Activated CD8-positive, alpha-beta T cell treated with anti-CD3 and anti-CD28 coated beads, Interleukin-2, amount 10 ng/mL, durations not matched to agents 7 days and 5 days (primary cell): Measurements from ENCODE around the gene RPL15. TPM values are rescaled to one million over a fixed set of nuclear protein-coding genes. Genes with fewer than 3 reads are reported as not detected.
"Not testable (repeated sequence)": the region's sequence is repeated elsewhere in the genome, so short reads cannot be mapped to it uniquely, and the experiment has no call there.

Experiments used
- ATAC-seq: fragments of 150-1000 bp; cut with Tn5 transposase; one replicate; pipeline ENCODE4 v1.10.0; 2021; ENCODE audit warnings: moderate library complexity
- CTCF ChIA-PET: fragments of 350-600 bp; sonication (Branson Sonifier 250); formaldehyde crosslinking; loops from one replicate; lab custom pipeline; 2021; ENCODE audit warnings: antibody characterized with exemption; lab: Charles Lee
- POLR2A ChIA-PET: fragments of 350-600 bp; sonication (Branson Sonifier 250); formaldehyde crosslinking; loops from one replicate; lab custom pipeline; 2021; ENCODE audit warnings: antibody characterized with exemption; lab: Charles Lee
- DNase-seq: peaks from one replicate; pipeline ENCODE4 v3.0.0-alpha.2; 2020
- H3K27ac Mint-ChIP-seq: one replicate; pipeline ENCODE4 v1.8.0; 2021; ENCODE audit warnings: mild to moderate bottlenecking, mixed read lengths
- H3K27me3 Mint-ChIP-seq: one replicate; pipeline ENCODE4 v1.8.0; 2021; ENCODE audit warnings: low read depth, mixed read lengths
- H3K36me3 Mint-ChIP-seq: one replicate; pipeline ENCODE4 v1.8.0; 2021; ENCODE audit warnings: low read depth, mixed read lengths
- H3K4me1 Mint-ChIP-seq: one replicate; pipeline ENCODE4 v1.8.0; 2021; ENCODE audit warnings: low read depth, mixed read lengths
- H3K4me3 Mint-ChIP-seq: one replicate; pipeline ENCODE4 v1.8.0; 2021; ENCODE audit warnings: mild to moderate bottlenecking, mixed read lengths
- H3K9me3 Mint-ChIP-seq: one replicate; pipeline ENCODE4 v1.8.0; 2022; ENCODE audit warnings: mixed read lengths; ENCODE audit not compliant: insufficient read depth
- total RNA-seq, 2 experiments: library from RNA; stranded (reverse); gene quantifications; one replicate each; pipeline ENCODE4 v1.2.3, GENCODE V29; 2021

Gene RPL15
- total RNA-seq, 2 experiments from 2014 or later = 1,496 to 1,569 TPM

DNA sequence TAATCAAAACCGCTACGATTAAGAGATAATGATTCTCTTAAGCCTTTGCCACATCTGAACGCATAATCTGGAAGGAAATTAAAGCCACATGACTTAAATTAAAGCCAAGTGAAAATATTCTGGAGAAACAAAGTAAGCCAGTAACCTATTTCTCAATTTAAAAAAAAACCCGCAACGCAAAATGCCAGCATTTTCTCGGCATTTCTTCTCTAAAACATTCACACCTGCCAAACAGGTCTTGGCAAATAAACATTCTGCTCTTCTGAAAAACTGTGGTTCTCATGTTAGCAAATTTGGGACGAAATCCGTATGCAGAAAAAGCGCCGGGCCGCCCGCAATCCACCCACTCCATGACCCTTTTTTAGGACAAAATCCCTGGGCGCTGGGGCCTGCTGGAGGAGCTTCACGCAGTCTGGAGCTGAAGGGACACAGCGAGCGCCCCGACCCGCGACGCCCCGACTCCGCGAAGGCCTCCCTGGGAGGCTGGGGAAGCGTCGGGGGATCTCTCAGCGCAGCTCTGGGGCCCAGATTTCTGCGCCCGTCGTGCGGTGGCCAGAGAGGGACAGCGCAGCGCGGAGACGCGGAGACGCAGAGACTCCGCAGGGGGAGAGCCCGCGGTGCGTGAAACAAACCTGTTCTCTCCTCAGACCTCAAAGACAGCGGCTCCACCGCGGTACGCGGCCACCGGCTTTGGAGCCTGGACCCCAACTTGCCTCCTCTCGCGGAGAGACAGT lies 613 bp upstream of the RPL15 start:
- ATAC-seq (peak; percentile 57), DNase-seq (no peak)
- POLR2A ChIA-PET = interaction anchor here (0.6 to 5.3 kb wide), 35 partner anchors 9 to 591 kb away, joined by 3 to 136 read pairs (median 4); partner anchors contain the start of gene NR1D2
- Mint-ChIP-seq H3K4me1 (peaks cover 45% of the 10 kb centered on the region), H3K27ac (peak overlapping the region; percentile 98), H3K4me3 (peak overlapping the region; percentile 99), H3K27me3 (peaks cover 5% of the 10 kb centered on the region), H3K36me3 (peaks cover 44% of the 10 kb centered on the region), H3K9me3 (no peaks in the 10 kb centered on the region)
- CTCF ChIA-PET = interaction anchor here (0.7 to 2.2 kb wide), 9 partner anchors 24 to 269 kb away, joined by 3 to 10 read pairs (median 4); no protein-coding TSS in a partner anchor

DNA sequence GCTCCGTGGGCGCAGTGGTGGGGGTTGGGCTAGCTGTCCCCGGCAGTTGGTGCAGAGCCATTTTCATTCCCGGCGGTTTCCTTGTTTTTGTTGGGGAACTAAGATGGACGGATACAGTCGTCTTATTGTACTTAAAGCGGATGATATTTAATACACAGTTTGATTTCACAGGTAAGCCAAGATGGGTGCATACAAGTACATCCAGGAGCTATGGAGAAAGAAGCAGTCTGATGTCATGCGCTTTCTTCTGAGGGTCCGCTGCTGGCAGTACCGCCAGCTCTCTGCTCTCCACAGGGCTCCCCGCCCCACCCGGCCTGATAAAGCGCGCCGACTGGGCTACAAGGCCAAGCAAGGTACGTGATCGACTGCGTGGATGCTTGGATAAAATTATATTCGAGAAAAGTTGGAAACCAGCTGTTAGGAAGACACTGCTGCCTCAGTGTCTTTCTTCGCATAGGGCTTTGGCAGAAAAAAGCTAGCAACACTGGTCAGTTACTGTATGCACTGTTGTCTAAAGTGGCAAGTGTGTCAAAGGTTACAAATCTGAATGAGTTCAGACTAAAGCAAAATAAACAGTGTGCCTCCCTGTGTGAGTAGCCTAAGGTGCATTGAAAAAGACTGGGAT lies 859 bp downstream of the RPL15 start:
- H3K4me1 Mint-ChIP-seq = peaks cover 45% of the 10 kb centered on the region
- H3K36me3 Mint-ChIP-seq = peaks cover 46% of the 10 kb centered on the region
- ATAC-seq, H3K9me3 Mint-ChIP-seq, H3K27me3 Mint-ChIP-seq, DNase-seq: not testable (repeated sequence)
- peak overlapping the region; percentile 99 for H3K4me3 Mint-ChIP-seq
- peak overlapping the region; percentile 98 for H3K27ac Mint-ChIP-seq
- ChIA-PET CTCF (interaction anchor here (0.8 to 2.2 kb wide), 6 partner anchors 29 to 318 kb away, joined by 3 to 10 read pairs (median 4); no protein-coding TSS in a partner anchor), POLR2A (interaction anchor here (0.6 to 5.3 kb wide), 14 partner anchors 8 to 156 kb away, joined by 3 to 136 read pairs (median 10); partner anchors contain the start of gene NR1D2)

DNA sequence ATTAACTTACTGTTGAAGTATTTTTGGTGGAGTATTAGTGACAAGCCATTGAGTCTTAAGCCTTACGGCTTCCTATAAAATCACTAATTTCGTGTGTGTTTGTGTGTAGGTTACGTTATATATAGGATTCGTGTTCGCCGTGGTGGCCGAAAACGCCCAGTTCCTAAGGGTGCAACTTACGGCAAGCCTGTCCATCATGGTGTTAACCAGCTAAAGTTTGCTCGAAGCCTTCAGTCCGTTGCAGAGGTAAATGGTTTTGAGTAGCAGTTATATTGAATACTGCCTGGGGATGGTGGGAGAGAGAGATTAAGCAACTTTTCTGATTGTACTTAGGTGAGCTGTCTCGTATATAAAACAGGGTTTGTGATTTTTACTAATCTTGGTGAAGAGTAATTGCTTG lies 1.4 kb downstream of the RPL15 start:
- not testable (repeated sequence) for ATAC-seq, H3K27me3 Mint-ChIP-seq, H3K9me3 Mint-ChIP-seq, DNase-seq
- peaks cover 47% of the 10 kb centered on the region for H3K36me3 Mint-ChIP-seq
- peak overlapping the region; percentile 98 for H3K27ac Mint-ChIP-seq
- H3K4me1 Mint-ChIP-seq = peaks cover 45% of the 10 kb centered on the region
- peak overlapping the region; percentile 99 for H3K4me3 Mint-ChIP-seq
- ChIA-PET CTCF (interaction anchor here (0.8 to 2.2 kb wide), 3 partner anchors 30 to 317 kb away, joined by 3 to 10 read pairs (median 4); no protein-coding TSS in a partner anchor), POLR2A (interaction anchor here (1.7 to 5.3 kb wide), 6 partner anchors 9 to 108 kb away, joined by 10 to 136 read pairs (median 22); partner anchors contain the start of gene NR1D2)

DNA sequence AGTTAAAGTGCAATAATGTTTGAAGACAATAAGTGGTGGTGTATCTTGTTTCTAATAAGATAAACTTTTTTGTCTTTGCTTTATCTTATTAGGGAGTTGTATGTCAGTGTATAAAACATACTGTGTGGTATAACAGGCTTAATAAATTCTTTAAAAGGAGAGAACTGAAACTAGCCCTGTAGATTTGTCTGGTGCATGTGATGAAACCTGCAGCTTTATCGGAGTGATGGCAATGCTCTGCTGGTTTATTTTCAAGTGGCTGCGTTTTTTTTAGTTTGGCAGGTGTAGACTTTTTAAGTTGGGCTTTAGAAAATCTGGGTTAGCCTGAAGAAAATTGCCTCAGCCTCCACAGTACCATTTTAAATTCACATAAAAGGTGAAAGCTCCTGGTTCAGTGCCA lies 2.7 kb downstream of the RPL15 start:
- ATAC-seq = no peak
- Mint-ChIP-seq H3K4me3 (peak overlapping the region; percentile 40), H3K27me3 (peaks cover 5% of the 10 kb centered on the region), H3K27ac (no peak overlapping the region), H3K9me3 (no peaks in the 10 kb centered on the region), H3K36me3 (peaks cover 47% of the 10 kb centered on the region), H3K4me1 (peaks cover 45% of the 10 kb centered on the region)
- no peak for DNase-seq
- ChIA-PET POLR2A (interaction anchor here (5.3 kb wide), 1 partner anchor 28 kb away, joined by 136 read pairs; the partner anchor contains the start of gene NR1D2), CTCF (interaction anchor here (0.8 to 1.9 kb wide), 2 partner anchors 27 to 28 kb away, joined by 3 to 4 read pairs; no protein-coding TSS in a partner anchor)

DNA sequence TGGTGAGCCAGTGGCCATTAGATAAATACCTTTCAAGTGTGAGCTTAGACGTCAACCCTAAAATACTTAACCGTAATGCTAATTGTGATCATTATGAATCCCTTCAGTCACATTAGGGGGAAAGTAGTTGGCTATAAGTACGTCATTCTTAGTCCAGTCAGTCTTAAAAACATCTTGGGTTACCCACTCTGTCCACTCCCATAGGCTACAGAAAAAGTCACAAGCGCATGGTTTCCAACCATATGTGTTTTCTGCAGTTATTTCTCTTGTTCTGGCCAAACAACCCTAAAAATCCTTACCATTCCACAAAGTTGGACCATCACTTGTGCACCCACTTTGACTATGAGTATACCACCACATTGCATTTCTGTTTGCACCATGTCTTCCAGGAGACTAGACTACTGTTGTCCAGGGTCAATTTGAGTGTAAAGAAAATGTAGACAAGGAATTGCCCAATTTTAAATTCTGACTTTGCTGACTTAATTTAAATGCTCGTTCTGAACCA lies 3.3 kb downstream of the RPL15 start:
- ChIA-PET POLR2A (interaction anchor here (5.3 kb wide), 1 partner anchor 28 kb away, joined by 136 read pairs; the partner anchor contains the start of gene NR1D2), CTCF (interaction anchor here (0.8 kb wide), 1 partner anchor 26 kb away, joined by 3 read pairs; no protein-coding TSS in a partner anchor)
- H3K36me3 Mint-ChIP-seq = peaks cover 46% of the 10 kb centered on the region
- ATAC-seq (no peak), DNase-seq (no peak)
- H3K9me3 Mint-ChIP-seq = no peaks in the 10 kb centered on the region
- H3K4me1 Mint-ChIP-seq = peaks cover 40% of the 10 kb centered on the region
- peaks cover 5% of the 10 kb centered on the region for H3K27me3 Mint-ChIP-seq
- no peak overlapping the region for H3K27ac Mint-ChIP-seq
- H3K4me3 Mint-ChIP-seq = no peak overlapping the region

DNA sequence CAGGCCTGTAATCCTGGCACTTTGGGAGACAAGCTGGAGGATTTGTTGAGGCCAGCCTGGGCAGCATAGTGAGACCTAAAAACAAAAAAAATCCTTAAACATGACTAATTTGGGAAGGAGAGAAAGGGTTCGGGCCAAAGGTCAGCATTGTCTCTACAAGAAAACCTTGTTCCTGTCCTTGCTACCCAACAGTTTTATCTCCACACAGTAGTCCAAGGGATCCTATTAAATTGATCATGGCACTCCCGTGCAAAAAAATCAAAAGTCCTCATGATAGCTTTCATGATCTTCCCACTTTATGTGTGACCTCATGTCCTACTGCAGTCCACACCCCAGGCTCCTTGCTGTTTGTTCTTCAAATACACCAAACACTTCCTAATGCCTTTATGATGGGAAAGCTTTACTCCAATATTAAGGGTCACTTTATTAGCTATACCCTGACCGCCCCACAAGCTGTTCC lies 4.2 kb downstream of the RPL15 start:
- Mint-ChIP-seq H3K36me3 (peaks cover 46% of the 10 kb centered on the region), H3K4me1 (peaks cover 31% of the 10 kb centered on the region), H3K4me3 (no peak overlapping the region), H3K27ac (no peak overlapping the region), H3K27me3 (no peaks in the 10 kb centered on the region), H3K9me3 (no peaks in the 10 kb centered on the region)
- CTCF ChIA-PET = no interaction called here
- POLR2A ChIA-PET = interaction anchor here (0.9 kb wide), 1 partner anchor 29 kb away, joined by 4 read pairs; no protein-coding TSS in a partner anchor
- no peak for DNase-seq
- ATAC-seq = no peak

DNA sequence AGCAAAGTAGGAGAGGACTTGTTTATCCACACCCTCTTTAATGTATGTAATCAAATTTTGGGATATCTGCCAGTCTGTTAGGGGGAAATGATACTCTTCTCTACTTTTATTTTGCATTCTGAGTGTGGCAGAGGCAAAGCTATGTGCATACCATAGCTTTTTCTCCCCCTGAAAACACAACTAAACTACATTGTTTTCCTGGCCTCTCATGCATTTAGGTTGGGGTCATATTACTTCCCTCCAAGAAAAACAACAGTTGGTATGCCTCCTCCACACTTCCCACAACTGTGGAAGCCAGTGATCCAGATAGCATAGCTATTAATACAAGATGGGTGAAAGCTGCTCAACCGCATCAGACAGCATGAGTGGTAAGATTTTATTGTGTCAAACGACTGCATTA lies 6.9 kb downstream of the RPL15 start:
- ChIA-PET POLR2A (interaction anchor here (1.6 to 2.2 kb wide), 2 partner anchors 8 to 22 kb away, joined by 6 to 7 read pairs; partner anchors contain the start of genes NKIRAS1 and RPL15), CTCF (interaction anchor here (1.0 kb wide), 1 partner anchor 20 kb away, joined by 3 read pairs; no protein-coding TSS in a partner anchor)
- Mint-ChIP-seq H3K36me3 (peaks cover 27% of the 10 kb centered on the region), H3K27me3 (no peaks in the 10 kb centered on the region), H3K4me3 (no peak overlapping the region), H3K27ac (no peak overlapping the region), H3K4me1 (peaks cover 20% of the 10 kb centered on the region), H3K9me3 (no peaks in the 10 kb centered on the region)
- DNase-seq (no peak), ATAC-seq (no peak)

DNA sequence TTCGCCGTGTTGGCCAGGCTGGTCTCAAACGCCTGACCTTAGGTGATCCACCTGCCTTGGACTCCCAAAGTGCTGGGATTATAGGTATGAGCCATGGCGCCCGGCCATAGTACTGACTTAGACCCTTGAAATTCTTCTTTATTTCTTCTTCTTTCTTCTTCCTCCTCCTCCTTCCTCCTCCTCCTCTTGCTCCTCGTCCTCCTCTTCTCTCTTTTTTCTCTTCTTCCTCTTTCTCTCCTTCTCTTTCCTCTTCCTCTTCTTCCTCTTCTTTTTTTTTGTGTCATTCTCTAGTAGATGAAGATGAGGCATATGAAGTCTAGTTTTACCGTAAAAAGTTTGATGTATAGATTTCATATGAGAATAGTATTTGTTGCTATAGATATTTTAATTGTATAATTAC lies 9.3 kb downstream of the RPL15 start:
- DNase-seq (no peak), ATAC-seq (no peak)
- ChIA-PET CTCF (no interaction called here), POLR2A (interaction anchor here (2.2 to 3.0 kb wide), 2 partner anchors 9 to 10 kb away, joined by 7 to 17 read pairs; partner anchors contain the start of genes NKIRAS1 and RPL15)
- Mint-ChIP-seq H3K4me3 (no peak overlapping the region), H3K27me3 (no peaks in the 10 kb centered on the region), H3K27ac (no peak overlapping the region), H3K4me1 (peaks cover 4% of the 10 kb centered on the region), H3K9me3 (no peaks in the 10 kb centered on the region), H3K36me3 (peaks cover 4% of the 10 kb centered on the region)

DNA sequence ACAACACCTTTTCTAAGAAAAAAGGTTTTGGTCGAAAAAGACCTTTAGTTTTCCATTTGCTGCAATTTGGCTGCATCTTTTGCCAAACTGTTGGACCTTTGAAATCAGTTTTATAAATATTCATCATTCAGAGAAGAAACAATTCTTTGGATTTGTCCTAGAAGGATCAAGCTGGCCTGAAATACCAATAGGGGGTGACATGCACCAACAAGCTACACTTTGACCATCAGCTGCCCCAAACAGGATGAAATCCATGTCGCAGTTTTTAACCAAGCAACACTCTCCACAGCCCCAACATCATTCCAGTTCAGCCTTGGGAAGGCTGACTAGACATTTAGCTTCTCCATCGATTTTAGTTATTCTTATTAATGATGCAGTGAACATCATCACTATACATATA lies 9.8 kb downstream of the RPL15 start:
- Mint-ChIP-seq H3K4me1 (peaks cover 8% of the 10 kb centered on the region), H3K4me3 (no peak overlapping the region), H3K9me3 (no peaks in the 10 kb centered on the region), H3K36me3 (peaks cover 2% of the 10 kb centered on the region), H3K27me3 (no peaks in the 10 kb centered on the region), H3K27ac (no peak overlapping the region)
- ATAC-seq (no peak), DNase-seq (no peak)
- POLR2A ChIA-PET = interaction anchor here (3.0 kb wide), 1 partner anchor 9 kb away, joined by 17 read pairs; the partner anchor contains the start of genes NKIRAS1 and RPL15
- CTCF ChIA-PET = no interaction called here

DNA sequence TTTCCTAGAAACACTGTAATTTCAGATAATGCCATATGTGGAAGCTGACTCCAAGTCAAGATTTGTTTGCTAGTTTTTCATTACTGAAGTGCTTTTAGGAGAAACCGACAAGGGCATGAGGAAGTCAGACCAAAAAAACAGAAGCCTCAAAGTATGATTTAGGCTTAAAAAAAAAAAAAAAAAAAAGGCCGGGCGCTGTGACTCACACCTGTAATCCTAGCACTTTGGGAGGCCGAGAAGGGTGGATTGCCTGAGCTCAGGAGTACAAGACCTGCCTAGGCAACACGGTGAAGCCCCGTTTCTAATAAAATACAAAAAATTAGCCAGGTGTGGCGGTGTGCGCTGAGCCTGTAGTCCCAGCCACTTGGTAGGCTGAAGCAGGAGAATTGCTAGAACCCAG lies 11.6 kb downstream of the RPL15 start:
- H3K27ac Mint-ChIP-seq = no peak overlapping the region
- ChIA-PET CTCF (no interaction called here), POLR2A (interaction anchor here (3.0 kb wide), 1 partner anchor 11 kb away, joined by 17 read pairs; the partner anchor contains the start of genes NKIRAS1 and RPL15)
- no peaks in the 10 kb centered on the region for H3K27me3 Mint-ChIP-seq
- DNase-seq (no peak), ATAC-seq (no peak)
- H3K36me3 Mint-ChIP-seq = no peaks in the 10 kb centered on the region
- no peaks in the 10 kb centered on the region for H3K9me3 Mint-ChIP-seq
- no peak overlapping the region for H3K4me3 Mint-ChIP-seq
- peaks cover 10% of the 10 kb centered on the region for H3K4me1 Mint-ChIP-seq

DNA sequence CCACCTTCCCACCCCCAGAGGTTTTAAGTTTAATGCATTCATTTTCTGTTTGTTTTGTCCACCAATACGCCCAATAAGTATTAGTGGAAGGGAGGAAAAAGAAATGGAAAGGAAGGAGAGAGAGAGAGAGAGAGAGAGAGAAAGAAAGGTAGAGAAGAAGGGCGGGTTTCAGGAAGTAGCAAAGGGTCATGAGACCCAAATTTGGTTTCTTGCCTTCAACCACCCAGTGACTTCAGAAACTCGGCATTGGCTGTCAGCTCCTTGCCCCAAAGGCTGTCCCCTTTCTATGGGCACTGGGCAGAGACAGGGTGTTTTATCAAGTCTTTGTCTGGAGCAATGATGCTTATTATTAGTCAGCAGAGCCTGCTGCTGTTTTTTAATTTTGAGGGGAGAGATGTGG lies 14.7 kb downstream of the RPL15 start:
- ATAC-seq = no peak
- H3K4me1 Mint-ChIP-seq = peaks cover 10% of the 10 kb centered on the region
- ChIA-PET POLR2A (no interaction called here), CTCF (interaction anchor here (0.5 kb wide), 1 partner anchor 29 kb away, joined by 3 read pairs; no protein-coding TSS in a partner anchor)
- no peak overlapping the region for H3K4me3 Mint-ChIP-seq
- no peak for DNase-seq
- H3K36me3 Mint-ChIP-seq = no peaks in the 10 kb centered on the region
- H3K27ac Mint-ChIP-seq = no peak overlapping the region
- peaks cover 3% of the 10 kb centered on the region for H3K27me3 Mint-ChIP-seq
- H3K9me3 Mint-ChIP-seq = no peaks in the 10 kb centered on the region
